Lower leg skin (tissue), 4 donors: ENCODE results near the gene TPST1. TPM values are rescaled to one million over a fixed set of nuclear protein-coding genes. Genes with fewer than 3 reads are reported as not detected.
"Not testable (repeated sequence)": the region's sequence is repeated elsewhere in the genome, so short reads cannot be mapped to it uniquely, and the experiment has no call there.

Experiments used
- DNase-seq, 2 donors: peaks; one replicate each; pipeline ENCODE4 v3.0.0-alpha.2; 2019; ENCODE audit warnings: low spot score in 2 of 2
- H3K4me3 ChIP-seq: fragments of 200-600 bp; sonication (generic); 2 replicates; pipeline ENCODE4 v1.5.1; 2017; ENCODE audit warnings: mild to moderate bottlenecking, low read depth; ENCODE audit not compliant: poor library complexity, severe bottlenecking
- POLR2A ChIP-seq, 2 donors: fragments of 450-650 bp; IDR thresholded peaks; one replicate each; pipeline ENCODE4 v1.6.1; 2016 to 2017; ENCODE audit warnings: antibody characterized with exemption in 2 of 2, mild to moderate bottlenecking in 1 of 2, moderate library complexity in 1 of 2
- WGBS, 2 donors: methylation state at CpG; one replicate each; pipeline ENCODE4 v1.1.5; 2018; 5-methylcytosine and 5-hydroxymethylcytosine counted together
- intact Hi-C: fragments of 100-400 bp; cut with DNase I; formaldehyde crosslinking; loops from one replicate; pipeline ENCODE4 v1.15.0; 2023; ENCODE audit warnings: low total_unique reads
- total RNA-seq, 4 donors: library from RNA; depleted of rRNA; stranded (reverse); fragments of >200 nt; gene quantifications; one replicate each; pipeline ENCODE4 v1.1.0, GENCODE V29; 2016
- TF ChIP-seq, protein P1 (sequence below), 3 donors: fragments of 450-650 bp; IDR thresholded peaks; one replicate each; pipeline ENCODE4 v1.5.1; 2016; ENCODE audit warnings: antibody characterized with exemption in 3 of 3, mild to moderate bottlenecking in 3 of 3, moderate library complexity in 2 of 3

Gene TPST1
- total RNA-seq, 4 donors from 2014 or later, result 10.1 to 12.8 (median 11.2) TPM

DNA sequence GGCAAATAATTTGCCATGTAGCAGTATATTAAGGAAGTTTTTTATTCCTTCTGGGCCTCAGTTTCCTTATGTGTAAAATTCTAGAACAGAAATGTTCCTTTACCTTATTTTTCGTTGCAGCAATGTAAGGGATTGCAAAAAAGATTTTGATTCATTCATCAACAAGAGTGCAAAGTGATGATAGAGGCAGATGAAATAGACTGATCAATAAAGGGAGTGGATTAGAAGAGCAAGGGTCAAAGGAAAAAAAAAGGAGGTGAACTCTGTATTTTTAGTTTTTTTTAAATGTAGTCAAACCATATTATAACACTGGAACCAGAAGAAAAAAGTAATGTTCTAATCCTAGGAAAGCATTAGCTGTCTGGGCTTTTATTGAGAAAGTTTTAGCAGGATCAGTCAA is 14.7 kb downstream of the TPST1 start:
- TF ChIP-seq, protein P1, sequence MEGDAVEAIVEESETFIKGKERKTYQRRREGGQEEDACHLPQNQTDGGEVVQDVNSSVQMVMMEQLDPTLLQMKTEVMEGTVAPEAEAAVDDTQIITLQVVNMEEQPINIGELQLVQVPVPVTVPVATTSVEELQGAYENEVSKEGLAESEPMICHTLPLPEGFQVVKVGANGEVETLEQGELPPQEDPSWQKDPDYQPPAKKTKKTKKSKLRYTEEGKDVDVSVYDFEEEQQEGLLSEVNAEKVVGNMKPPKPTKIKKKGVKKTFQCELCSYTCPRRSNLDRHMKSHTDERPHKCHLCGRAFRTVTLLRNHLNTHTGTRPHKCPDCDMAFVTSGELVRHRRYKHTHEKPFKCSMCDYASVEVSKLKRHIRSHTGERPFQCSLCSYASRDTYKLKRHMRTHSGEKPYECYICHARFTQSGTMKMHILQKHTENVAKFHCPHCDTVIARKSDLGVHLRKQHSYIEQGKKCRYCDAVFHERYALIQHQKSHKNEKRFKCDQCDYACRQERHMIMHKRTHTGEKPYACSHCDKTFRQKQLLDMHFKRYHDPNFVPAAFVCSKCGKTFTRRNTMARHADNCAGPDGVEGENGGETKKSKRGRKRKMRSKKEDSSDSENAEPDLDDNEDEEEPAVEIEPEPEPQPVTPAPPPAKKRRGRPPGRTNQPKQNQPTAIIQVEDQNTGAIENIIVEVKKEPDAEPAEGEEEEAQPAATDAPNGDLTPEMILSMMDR (IDR thresholded peaks at IDR 0.05), result no peak
- TF ChIP-seq POLR2A (IDR thresholded peaks at IDR 0.05), result no peak
- intact Hi-C loops, result no loop called here
- DNase-seq, result no peak
- WGBS, 2 donors, result 83 to 92% methylated on average over 1 of the region's 1 CpG
- no peak overlapping the region for H3K4me3 ChIP-seq

DNA sequence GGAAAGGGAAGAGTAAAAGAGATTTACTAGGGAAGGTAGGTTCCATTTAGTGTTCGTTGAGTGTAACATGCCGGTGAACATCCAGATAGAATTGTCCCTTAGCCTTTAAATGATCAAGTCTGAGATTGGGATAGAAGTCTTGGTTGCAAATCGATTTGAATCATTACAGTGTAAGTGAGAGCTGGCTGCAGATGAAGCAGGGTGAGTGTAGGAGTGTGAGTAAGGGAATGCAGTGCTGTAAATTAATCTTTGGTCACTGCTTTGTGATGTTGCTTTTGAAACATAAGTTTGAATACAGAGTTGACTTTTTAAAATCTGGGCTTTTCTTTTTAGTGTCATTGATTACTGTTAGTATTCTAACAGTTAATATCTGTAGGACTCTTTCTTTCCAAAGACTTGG is 16.3 kb downstream of the TPST1 start:
- DNase-seq, result no peak
- H3K4me3 ChIP-seq, result no peak overlapping the region
- TF ChIP-seq, protein P1 (IDR thresholded peaks at IDR 0.05), result no peak
- no peak for TF ChIP-seq POLR2A (IDR thresholded peaks at IDR 0.05)
- intact Hi-C loops, result no loop called here
- WGBS, 2 donors, result 68 to 72% methylated on average over 3 of the region's 3 CpGs

DNA sequence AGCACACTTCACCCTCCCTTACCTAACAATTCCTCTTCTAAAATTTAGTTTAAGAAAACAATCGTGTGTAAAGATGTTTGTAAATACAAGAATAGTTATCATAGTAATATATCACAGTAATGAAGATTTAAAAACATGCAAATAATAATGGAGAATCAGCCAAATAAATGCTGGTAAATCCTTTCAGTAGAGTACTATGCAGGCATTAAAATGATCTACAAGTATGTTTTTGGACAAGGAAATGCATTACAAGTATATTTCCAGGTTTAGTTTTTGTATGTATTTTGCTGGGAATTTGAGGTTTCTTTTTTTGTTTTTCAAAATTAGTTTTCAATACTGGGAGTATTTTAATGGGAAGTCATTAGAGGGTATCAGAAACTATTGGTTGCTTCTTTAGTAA is 22.7 kb downstream of the TPST1 start:
- TF ChIP-seq, protein P1 (IDR thresholded peaks at IDR 0.05), result no peak
- no peak for TF ChIP-seq POLR2A (IDR thresholded peaks at IDR 0.05)
- H3K4me3 ChIP-seq, result no peak overlapping the region
- DNase-seq, result no peak
- intact Hi-C loops, result no loop called here
- whole genome bisulfite sequencing, 2 donors, result 95 to 96% methylated on average over 1 of the region's 1 CpG

DNA sequence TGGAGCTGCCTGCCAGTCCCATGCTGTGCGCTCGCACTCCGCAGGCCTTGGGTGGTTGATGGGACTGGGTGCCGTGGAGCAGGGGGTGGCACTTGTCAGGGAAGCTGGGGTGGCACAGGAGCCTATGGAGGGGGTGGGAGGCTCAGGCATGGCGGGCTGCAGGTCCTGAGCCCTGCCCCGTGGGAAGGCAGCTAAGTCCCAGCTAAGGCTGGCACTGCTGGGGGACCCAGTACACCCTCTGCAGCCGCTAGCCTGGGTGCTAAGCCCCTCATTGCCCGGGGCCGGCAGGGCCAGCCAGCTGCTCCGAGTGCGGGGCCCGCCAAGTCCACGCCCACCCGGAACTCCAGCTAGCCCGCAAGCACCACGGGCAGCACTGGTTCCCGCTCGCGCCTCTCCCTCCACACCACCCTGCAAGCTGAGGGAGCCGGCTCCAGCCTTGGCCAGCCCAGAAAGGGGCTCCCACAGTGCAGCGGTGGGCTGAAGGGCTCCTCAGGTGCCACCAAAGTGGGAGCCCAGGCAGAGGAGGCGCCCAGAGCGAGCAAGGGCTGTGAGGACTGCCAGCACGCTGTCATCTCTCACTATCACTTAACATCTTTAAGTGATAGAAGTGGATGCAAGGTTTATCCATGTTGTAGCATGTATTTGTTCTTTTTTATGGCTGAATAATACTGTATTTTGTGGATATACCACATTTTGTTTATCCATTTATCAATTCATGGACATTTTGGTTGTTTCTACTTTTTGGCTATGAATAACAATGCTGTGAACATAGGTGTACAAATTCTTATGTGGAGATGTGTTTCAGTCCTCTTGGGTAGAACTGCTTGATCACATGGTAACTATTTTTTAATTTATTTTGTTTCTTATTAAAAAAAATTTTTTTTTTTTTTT is 26.4 kb downstream of the TPST1 start:
- 93 to 98% methylated on average over 16 to 20 of the region's 24 CpGs for WGBS, 2 donors
- DNase-seq, intact Hi-C loops, H3K4me3 ChIP-seq: not testable (repeated sequence)

DNA sequence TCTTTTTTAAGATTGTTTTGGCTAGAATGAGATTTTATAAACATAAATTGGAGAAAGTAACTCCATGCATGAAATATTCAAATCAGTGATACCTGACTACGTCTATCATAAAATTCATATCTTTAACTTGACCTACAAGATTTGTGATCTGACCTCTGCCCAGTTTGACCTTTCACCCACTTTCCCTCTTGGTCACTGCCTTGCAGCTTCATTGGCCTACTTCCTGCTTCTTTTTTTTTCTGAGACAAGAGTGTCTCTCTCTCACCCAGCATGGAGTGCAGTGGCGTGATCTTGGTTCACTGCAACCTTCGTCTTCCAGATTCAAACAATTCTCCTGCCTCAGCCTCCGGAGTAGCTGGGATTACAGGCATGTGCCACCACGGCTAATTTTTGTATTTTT is 28.5 kb downstream of the TPST1 start:
- intact Hi-C loops, result no loop called here
- H3K4me3 ChIP-seq, result no peak overlapping the region
- no peak for DNase-seq
- WGBS, 2 donors, result 92 to 95% methylated on average over 5 of the region's 5 CpGs
- no peak for TF ChIP-seq POLR2A (IDR thresholded peaks at IDR 0.05)
- TF ChIP-seq, protein P1 (IDR thresholded peaks at IDR 0.05), result no peak

DNA sequence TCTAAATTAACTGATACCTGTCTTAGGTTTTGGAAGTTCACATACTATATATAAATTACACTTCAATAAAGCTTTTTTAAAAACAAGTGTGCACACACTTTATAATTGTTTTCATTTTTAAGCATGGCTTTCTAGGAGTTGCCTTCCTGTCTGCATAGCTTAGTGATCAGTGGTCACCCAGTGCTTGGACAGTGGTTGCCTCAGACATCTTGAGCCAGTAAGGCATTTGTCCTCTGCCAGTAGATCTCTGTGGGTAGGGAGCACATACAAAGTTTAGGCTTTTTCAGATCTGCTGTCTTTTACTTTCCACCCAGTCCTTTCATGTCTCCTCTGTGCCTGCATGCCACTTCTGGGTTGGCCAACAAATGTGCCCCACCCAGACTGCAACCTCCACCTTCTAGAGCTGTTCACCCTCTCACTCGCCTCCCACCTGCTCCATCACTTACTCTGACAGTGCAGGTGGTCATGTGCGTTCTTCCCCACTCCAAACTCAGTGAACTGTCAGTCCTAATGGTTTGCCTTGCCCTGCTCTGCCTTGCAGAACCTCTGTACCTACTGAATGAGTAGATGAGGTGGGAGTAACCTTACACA is 31.7 kb downstream of the TPST1 start:
- intact Hi-C loops, result no loop called here
- H3K4me3 ChIP-seq, result no peak overlapping the region
- DNase-seq, result no peak
- WGBS, 2 donors, result 71 to 84% methylated on average over 2 of the region's 2 CpGs
- TF ChIP-seq, protein P1 (IDR thresholded peaks at IDR 0.05), result no peak
- no peak for TF ChIP-seq POLR2A (IDR thresholded peaks at IDR 0.05)
